Measurements from ENCODE around the gene TNK2.
"Not testable (repeated sequence)": the region's sequence is repeated elsewhere in the genome, so short reads cannot be mapped to it uniquely, and the experiment has no call there.

TNK2 gene

GRCh38 chr3:195883160-195883559 is 25.2 kb downstream of the TNK2 start:
- DNase-seq, result no peak

GRCh38 chr3:195882002-195882441 is 26.3 kb downstream of the TNK2 start:
- no peak for DNase-seq

- DNase-seq, result no peak
Measured at GRCh38 chr3:195881276-195881988, 26.9 kb downstream of the TNK2 start.

- DNase-seq, result no peak
Measured at GRCh38 chr3:195880037-195880431, 28.3 kb downstream of the TNK2 start.

- no peak for DNase-seq
Measured at GRCh38 chr3:195879416-195880036, 28.8 kb downstream of the TNK2 start.

- no peak for DNase-seq
Measured at GRCh38 chr3:195878424-195879274, 29.7 kb downstream of the TNK2 start.

GRCh38 chr3:195877767-195878423 is 30.5 kb downstream of the TNK2 start:
- no peak for DNase-seq

- DNase-seq, result no peak
Measured at GRCh38 chr3:195877136-195877715, 31.1 kb downstream of the TNK2 start.

GRCh38 chr3:195876297-195877064 is 31.9 kb downstream of the TNK2 start:
- DNase-seq, result no peak

GRCh38 chr3:195875482-195876236 is 32.7 kb downstream of the TNK2 start:
- no peak for DNase-seq

- no peak for DNase-seq
Measured at GRCh38 chr3:195873971-195874370, 34.4 kb downstream of the TNK2 start.

- DNase-seq, result no peak
Measured at GRCh38 chr3:195873281-195873887, 35.0 kb downstream of the TNK2 start.

GRCh38 chr3:195872800-195873199 is 35.6 kb downstream of the TNK2 start:
- no peak for DNase-seq

- DNase-seq, result no peak
Measured at GRCh38 chr3:195872097-195872496, 36.3 kb downstream of the TNK2 start.

- not testable (repeated sequence) for DNase-seq
Measured at GRCh38 chr3:195871686-195872085, 36.7 kb downstream of the TNK2 start.

GRCh38 chr3:195870937-195871336 is 37.4 kb downstream of the TNK2 start:
- no peak for DNase-seq

GRCh38 chr3:195870442-195870841 is 37.9 kb downstream of the TNK2 start:
- no peak for DNase-seq

- DNase-seq, result no peak
Measured at GRCh38 chr3:195869413-195870001, 38.8 kb downstream of the TNK2 start.

- no peak for DNase-seq
Measured at GRCh38 chr3:195868866-195869412, 39.4 kb downstream of the TNK2 start.

- DNase-seq, result no peak
Measured at GRCh38 chr3:195868336-195868865, 40.0 kb downstream of the TNK2 start.

All from NCI-H2081 treated with DMSO at 0.1 percent for 48 hours (cell line).